HTR-8/SVneo (cell line): ENCODE data around the gene LDLRAD4.

ENCODE experiments used
- DNase-seq: peaks from one replicate; pipeline ENCODE4 v3.0.0; 2011; ENCODE audit warnings: low spot score, mixed read lengths; ENCODE audit not compliant: insufficient read length
- FAIRE-seq: peaks from 2 replicates; lab custom pipeline; 2011; peaks lifted over from hg19 to GRCh38; lab: Jason Lieb, UNC

The LDLRAD4 gene

GRCh38 chr18:13531681-13532325, 313.2 kb downstream of the LDLRAD4 start:
- FAIRE-seq (no peak), DNase-seq (no peak)

DNA sequence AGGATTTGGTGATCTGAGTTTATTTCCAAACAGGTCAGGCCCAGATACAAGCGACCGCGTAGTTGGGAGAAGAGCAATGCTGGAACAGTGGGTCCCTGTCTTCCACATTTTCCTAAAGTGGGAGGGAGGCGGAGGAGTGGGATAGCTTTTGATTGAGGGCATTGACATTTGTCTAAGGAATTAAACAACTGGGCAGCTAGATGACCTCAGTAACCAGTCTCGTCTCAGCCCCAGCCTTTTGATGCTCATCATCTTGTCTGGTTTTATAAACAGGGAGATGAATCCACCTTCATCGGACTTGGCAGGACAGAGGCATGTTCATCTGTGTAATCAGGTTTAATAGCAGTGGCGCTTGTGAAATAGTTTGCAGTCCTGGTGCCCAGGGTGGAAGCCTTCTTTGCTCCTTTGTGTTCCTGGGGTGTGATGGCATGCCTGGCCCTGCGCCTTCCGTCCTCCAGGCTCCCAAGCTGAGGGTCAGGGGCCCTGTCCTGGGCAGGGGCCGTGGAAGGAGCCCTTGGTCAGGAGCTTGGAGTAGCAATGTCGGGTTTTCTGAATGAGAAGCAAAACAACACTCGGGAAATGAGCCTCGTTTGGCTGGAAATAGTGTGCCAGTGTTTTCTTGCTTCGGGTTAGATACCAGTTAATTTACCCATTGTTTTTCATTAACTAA, 314.0 kb downstream of the LDLRAD4 start:
- FAIRE-seq (no peak), DNase-seq (no peak)

DNA sequence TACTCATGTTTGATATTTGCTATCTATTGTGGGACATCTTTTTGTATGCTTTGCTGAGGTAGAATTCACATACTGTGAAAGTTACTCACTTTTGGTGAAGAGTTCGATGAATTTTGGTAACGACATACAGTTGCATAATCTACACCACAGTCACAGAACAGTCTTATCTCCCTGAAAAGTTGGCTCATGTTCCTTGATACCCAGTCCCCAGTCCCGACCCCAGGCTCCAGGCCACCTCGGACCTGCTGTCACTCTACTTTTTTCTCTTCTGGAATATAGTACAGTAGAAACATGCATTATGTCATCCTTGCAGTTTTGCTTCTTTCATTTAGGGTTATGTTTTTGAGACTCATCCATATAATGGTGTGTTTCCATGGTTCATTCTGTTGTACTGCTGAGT, 316.1 kb downstream of the LDLRAD4 start:
- DNase-seq = no peak
- no peak for FAIRE-seq

GRCh38 chr18:13536578-13536977, 318.0 kb downstream of the LDLRAD4 start:
- FAIRE-seq = no peak
- DNase-seq = no peak

- DNase-seq = no peak
These were observed 318.6 kb downstream of the LDLRAD4 start for GRCh38 chr18:13537022-13537780.

DNA sequence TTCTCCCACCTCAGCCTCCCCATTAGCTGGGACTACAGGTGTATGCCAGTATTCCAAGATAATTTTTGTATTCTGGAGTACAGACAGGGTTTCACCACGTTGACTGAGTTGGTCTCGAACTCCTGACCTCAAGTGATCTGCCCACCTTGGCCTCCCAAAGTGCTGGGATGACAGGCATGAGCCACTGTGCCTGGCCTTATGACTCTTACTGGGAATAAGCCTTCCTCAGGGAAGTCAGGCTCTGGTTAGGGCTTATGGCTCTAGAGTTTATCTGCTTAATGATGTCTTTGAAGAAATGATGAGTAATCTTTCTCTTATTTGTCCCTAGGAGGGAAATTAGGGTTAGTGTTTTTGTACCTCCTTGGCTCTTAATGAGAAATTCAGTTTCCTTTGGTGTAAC, 320.1 kb downstream of the LDLRAD4 start:
- DNase-seq (no peak), FAIRE-seq (no peak)

More at GRCh38 chr18:13537022-13537780, 318.6 kb downstream of the LDLRAD4 start:
- no peak for FAIRE-seq

DNA sequence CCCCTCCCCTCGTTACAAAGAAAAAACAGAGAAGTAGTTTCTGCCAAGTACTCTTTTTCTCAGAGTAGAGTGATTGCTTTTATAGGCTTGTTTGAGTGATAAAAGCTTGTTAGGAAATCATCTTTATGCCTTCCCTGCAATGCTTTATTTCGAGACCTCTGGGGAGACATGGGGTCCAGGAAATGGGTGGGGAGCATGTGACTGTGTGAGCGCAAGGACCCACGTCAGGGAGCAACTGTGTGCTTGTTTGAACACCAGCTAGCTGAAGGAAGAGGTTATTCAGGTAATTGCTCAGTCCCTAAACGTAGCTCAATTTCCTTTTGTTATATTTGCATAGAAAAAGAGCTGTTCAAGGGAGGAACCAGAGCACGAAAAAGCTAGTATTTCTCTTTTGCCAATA, 320.5 kb downstream of the LDLRAD4 start:
- FAIRE-seq = no peak
- DNase-seq = no peak

DNA sequence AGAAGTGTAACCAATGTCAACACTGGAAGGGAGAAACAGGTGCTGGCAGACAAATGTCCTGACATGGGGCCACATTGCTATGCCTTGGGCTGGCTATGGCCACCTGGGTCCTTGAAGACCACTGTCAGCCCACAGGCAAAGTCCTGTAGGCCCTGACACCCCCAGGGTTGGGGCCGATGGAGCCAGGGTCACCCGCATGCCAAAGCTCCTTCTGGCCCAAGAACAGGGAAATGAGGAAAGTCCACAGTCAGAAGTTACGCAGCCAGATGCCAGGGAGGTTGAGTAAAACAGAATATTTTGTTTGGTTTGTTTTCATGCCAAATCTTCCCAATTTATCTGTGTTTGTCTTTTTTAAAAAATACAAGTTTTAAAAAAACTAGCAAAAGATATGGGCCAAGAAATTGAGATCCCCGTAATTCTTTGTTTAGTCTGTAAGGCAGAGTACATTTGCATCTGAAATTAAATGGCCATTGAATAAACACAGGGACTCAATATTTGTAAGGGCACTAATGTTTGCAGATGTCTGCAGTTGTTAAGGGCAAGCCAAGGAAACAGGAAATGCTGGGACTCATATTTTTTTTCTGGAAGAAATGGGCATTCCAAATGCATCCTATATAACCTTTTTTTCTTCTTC, 321.4 kb downstream of the LDLRAD4 start:
- DNase-seq (no peak), FAIRE-seq (no peak)

DNA sequence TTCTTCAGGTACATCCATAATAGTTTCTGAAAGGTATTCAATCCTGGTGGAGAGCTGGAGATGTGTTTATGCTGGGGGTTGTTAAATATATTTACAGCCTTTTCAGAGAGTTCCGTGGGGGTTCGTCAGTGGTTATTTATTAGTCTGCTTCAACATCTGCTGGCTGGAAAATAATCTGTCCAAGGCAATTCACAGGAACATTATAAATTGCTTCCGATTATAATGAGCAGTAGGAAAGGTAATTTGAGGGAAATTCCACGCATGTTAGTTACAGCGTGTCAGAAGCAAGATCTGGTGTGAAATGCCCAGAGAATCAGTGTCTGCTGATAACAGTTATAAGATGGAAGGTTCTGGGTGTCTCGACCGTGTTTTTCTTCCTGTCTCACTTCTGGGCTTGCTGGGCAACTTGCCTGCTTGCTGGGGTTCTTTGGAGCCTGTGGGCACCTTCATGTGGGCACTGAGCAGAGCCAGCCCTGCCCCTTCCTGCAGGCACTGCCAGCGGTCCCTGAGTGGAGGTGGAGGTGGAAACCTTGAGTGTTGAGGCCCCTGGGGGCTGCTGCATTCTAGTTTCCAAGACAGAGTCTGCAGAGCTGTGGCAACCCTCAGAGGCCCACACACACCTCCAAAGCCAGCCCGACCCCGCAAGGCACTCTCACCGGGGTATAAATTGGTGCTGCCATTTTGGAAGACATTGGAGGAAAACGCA, 322.1 kb downstream of the LDLRAD4 start:
- DNase-seq = no peak
- FAIRE-seq = no peak

- DNase-seq (no peak), FAIRE-seq (no peak)
These were observed 323.3 kb downstream of the LDLRAD4 start for GRCh38 chr18:13541621-13542519.

GRCh38 chr18:13542520-13542847, 323.9 kb downstream of the LDLRAD4 start:
- FAIRE-seq (no peak), DNase-seq (no peak)

- DNase-seq = no peak
- FAIRE-seq = no peak
These were observed 324.6 kb downstream of the LDLRAD4 start for GRCh38 chr18:13543144-13543543.

- no peak for DNase-seq
- FAIRE-seq = no peak
These were observed 325.5 kb downstream of the LDLRAD4 start for GRCh38 chr18:13543811-13544732.

- FAIRE-seq (no peak), DNase-seq (no peak)
These were observed 326.4 kb downstream of the LDLRAD4 start for GRCh38 chr18:13544953-13545352.

DNA sequence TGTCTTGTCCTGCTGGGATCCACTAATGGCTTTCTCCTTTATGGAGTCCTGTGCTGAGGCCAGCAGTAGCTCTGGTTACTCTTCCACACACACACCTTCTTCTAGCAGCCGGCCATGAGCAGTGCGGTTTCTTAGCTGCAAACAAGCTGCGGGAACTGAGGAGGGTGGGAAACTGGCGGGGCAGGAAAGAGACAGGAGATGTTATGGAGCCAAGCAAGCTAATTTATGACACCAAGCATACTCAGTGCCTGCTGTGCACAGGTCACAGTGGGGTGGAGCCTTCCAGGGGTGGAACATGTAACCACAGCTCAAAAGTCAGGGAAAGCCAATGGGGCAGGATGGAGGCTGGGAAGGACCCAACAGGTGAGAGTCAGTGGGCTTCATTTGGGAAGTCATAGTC, 327.0 kb downstream of the LDLRAD4 start:
- FAIRE-seq (no peak), DNase-seq (no peak)

- no peak for FAIRE-seq
These were observed 327.4 kb downstream of the LDLRAD4 start for GRCh38 chr18:13545955-13546354.

DNA sequence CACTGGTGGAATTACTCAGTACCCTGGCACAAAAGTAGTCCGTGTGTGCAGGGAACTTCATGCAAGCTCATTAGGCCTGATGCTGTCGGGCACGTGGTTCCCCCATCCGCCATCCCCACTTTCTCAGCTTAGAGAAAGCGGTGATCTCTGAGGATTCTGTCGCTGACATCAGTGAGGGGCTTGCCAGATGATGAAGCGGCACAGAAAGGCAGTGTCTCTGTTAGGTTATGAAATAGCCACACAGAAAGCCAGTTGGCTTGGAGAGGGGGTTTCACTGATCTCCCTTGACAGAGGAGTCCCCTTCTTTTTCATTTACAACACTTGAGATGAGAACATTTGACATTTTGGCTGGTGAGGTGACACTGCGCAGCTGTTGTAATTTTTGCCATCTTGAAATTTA, 328.1 kb downstream of the LDLRAD4 start:
- FAIRE-seq = no peak
- no peak for DNase-seq

More at GRCh38 chr18:13545955-13546354, 327.4 kb downstream of the LDLRAD4 start:
- no peak for DNase-seq

- DNase-seq (no peak), FAIRE-seq (no peak)
These were observed 328.8 kb downstream of the LDLRAD4 start for GRCh38 chr18:13547347-13547746.
